GM13976 (cell line): ENCODE measurements around the gene OSCP1.

Source experiments
- DNase-seq: peaks from one replicate; pipeline ENCODE4 v3.0.0; 2012; ENCODE audit warnings: low spot score
- in situ Hi-C: fragments of 300-500 bp; cut with MboI; formaldehyde crosslinking; loops from one replicate; pipeline ENCODE4 v1.12.0; 2022; ENCODE audit warnings: low sequenced_read_pairs, mixed read lengths, inconsistent platforms; ENCODE audit not compliant: unreplicated experiment
- TF ChIP-seq, protein P1 (sequence below): IDR thresholded peaks from 2 replicates; pipeline ENCODE4 v1.5.1; 2012; ENCODE audit warnings: borderline replicate concordance, mild to moderate bottlenecking; ENCODE audit not compliant: insufficient read depth; ENCODE audit errors: extremely low read depth, missing control alignments, control extremely low read depth

OSCP1 gene

DNA sequence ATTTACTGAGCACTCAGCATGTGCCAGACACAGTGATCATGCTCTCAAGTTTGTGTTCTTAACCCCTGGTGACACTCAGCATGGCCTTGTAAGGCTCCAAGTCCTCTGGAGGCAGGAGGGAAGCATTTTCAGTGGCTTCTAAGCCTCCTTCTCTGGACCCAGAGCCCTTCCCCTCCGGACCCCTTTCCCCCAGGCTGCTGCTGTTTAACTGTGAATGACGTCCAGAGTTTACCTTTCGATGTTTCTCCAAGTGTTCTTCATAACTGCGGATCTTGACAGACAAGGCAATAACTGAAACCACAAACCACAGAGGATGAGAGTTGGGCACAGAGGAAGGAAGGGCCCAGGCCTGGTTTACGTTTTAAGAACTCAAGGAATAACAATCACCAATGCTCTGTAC lies 7.4 kb upstream of the OSCP1 start:
- in situ Hi-C loops = no loop called here
- no peak for DNase-seq
- TF ChIP-seq, protein P1, sequence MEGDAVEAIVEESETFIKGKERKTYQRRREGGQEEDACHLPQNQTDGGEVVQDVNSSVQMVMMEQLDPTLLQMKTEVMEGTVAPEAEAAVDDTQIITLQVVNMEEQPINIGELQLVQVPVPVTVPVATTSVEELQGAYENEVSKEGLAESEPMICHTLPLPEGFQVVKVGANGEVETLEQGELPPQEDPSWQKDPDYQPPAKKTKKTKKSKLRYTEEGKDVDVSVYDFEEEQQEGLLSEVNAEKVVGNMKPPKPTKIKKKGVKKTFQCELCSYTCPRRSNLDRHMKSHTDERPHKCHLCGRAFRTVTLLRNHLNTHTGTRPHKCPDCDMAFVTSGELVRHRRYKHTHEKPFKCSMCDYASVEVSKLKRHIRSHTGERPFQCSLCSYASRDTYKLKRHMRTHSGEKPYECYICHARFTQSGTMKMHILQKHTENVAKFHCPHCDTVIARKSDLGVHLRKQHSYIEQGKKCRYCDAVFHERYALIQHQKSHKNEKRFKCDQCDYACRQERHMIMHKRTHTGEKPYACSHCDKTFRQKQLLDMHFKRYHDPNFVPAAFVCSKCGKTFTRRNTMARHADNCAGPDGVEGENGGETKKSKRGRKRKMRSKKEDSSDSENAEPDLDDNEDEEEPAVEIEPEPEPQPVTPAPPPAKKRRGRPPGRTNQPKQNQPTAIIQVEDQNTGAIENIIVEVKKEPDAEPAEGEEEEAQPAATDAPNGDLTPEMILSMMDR = no peak

DNA sequence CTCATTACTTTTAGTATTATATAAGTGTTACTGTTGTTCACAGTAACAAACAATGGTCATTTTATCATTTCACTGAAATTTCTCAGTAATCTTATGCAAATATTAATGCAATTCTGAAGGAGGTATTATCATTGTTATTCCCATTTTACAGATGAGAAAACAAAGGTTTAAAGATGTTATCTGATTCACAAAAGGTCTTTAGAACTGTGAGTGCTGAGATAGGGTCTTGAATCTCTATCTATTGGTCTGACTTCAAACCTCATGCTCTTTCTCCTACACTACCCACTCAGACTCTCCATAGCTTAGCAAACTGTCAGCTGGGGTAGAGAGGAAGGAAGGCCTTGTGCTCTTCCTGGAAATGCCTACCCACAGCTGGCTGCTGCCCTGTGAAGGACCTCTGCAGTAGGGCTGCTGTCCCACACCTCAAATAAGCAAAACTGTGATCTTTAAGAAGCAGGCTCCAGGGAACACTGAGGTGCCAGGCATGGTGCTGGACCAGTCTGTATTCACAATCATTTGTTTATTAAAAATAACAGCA lies 6.2 kb upstream of the OSCP1 start:
- in situ Hi-C loops = no loop called here
- TF ChIP-seq, protein P1 = no peak
- DNase-seq = no peak

DNA sequence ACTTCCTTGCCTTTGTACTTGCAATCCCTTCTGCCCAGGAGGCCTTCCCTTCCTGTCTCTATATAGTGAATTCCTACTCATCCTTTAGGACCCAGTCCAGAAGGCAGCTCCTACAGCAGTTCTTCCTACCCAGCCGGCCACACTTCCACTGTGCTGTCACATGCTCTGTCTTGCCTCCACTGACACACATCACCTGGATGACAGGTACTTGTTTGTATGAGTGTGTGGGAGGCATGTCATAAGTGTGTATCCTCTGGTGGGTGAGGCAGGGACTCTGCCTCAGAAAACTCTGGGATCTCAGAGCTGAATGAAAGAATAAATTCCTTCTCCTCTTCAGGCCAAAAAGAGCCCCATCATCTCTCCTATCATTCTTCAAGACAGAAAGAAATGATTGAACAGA lies 5.1 kb upstream of the OSCP1 start:
- TF ChIP-seq, protein P1 = no peak
- in situ Hi-C loops = no loop called here
- no peak for DNase-seq

DNA sequence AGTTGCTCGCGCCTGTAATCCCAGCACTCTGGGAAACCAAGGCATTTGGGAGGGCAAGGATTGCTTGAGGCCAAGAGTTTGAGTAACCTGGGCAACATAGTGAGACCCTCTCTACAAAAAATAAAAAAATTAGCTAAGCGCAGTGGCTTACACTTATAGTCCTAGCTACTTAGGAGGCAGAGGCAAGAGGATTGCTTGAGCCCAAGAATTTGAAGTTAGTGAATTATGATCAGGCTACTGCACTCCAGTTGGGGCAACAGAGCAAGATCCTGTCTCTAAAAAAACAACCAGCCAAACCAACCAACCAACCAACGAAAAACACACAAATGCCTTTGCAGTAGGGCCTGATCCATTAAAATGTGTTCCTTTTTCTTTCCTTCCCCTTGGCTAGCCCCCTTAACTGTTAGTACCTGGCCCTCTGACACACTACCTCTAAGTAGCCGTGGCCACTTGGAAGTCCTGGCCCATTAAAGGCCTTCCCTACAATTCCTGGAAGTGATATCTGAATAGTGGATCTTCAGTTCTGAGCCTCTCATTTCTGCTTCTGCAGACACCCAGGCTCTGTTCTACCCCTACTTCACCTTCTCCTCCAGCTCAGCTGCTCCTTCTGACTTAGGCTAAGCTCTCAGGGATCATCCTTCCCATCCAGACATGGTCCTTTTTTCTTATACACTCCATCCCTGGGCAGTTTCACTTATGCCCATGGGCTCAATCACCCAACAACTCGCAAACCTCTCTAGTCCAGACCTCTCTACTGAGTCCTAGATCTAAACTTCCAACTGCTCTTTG lies 3.5 kb upstream of the OSCP1 start:
- TF ChIP-seq, protein P1 = no peak
- DNase-seq = no peak
- in situ Hi-C loops = no loop called here

DNA sequence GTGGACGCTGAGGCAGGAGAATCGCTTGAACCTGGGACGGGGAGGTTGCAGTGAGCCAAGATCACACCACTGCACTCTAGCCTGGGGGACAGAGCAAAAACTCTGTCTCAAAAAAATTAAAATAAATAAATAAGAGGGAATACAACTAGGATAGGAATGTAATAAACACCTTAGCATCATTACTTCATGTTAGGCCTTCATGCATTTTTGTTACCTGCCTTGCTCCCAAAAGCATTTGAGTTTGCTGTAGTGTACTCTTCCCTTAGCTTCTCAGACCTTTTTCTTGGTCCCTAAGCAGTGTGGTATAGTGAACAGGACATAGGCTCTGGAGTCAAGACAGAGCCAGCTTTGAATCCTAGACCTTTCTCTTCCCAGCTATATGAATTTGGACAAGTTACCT lies 2.8 kb upstream of the OSCP1 start:
- DNase-seq = no peak
- TF ChIP-seq, protein P1 = no peak
- in situ Hi-C loops = no loop called here

DNA sequence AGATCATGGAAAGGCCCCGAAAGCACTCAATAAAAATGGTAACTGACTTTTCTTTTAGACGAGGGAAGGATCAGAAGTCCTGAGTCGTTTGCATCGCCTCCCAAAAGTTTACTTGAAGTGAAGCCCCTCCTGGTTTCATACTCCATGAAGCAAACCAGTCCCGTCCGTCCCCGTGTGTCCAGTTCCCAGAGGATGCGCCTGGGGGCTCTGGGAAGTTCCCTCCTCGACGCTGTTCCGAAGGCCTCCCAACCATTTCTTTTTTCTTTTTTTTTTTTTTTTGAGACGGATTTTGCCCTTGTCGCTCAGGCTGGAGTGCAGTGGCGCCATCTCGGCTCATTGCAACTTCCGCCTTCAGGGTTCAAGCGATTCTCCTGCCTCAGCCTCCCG lies 661 bp upstream of the OSCP1 start:
- no peak for DNase-seq
- in situ Hi-C loops = no loop called here
- TF ChIP-seq, protein P1 = no peak

DNA sequence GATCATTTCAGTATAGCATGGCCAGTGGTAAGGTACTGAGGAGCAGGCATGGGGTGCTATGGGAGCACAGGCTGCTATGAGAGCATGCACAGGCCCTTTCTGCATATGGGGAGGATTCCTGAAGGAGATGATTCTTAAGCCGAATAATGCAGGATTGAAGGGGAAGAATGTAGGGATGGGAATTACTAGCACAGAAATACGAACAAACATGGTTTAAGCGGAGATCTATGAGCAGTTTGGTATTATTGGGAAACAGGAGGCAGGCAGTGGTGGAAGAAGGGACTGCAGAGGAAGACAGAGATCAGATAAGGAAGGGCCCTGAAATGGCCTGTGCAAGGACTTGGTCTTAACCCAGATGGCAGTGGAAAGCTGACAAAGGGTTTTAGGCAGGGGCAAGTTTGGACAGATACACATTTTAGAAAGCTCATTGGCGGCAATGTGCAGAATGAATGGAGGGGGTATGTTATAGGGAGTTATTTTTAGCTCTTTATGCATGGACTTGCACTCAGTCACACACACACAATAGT lies 1.7 kb downstream of the OSCP1 start:
- in situ Hi-C loops = no loop called here
- TF ChIP-seq, protein P1 = no peak
- no peak for DNase-seq
